Measurements from ENCODE around the gene CACFD1. TPM values are rescaled to one million over a fixed set of nuclear protein-coding genes. Genes with fewer than 3 reads are reported as not detected.

Gene CACFD1
- total RNA-seq, 1 donor from 2014 or later, result 22.3 TPM

DNA sequence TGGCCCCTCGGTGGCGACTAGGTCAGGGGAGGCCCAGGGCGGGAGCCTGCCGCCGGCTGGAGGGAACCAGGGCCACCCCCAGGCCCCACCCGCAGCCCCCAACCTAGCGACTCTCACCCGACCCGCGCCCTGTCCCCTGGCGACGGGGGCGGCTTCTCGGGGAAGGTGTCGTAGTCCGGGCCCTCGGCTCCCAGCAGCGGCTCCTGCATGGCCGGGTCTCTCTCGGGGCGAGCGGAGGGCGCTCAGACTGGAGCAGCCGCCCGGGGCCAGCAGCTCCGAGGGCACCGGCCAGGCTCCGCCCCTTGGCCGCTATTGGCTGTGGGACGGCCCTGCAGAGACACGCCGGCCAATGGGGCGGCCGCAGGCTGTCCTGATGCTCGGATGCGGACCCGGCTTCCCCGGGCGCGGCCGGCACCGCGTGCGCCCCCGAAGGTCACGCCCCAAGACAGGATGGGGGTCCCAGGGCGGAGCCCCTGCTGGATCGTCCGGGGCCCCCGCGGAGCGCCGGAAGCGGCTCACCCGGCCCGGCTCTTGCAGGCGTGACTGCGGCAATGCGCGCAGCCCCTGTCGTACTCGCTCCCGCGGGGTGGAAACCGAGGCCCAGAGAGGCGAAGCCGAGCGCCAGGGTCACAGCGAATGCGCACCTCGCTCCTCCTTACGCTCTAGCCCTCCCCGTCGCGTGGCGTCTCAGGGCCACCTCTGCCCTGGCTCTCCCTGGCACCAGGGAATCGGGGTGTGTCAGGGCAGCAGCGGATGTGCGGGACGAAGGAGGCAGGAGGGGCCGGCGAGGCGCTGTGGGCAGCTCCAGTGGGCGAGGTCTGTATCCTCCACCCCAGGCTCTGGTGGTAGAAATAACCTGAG, 19.3 kb downstream of the CACFD1 start, which contains the start of gene SLC2A6:
Gene SLC2A6, minus strand, starts transcription at position 249 of the 861 bp plus-strand sequence. Its CDS starts 40 bp downstream, at position 209.
- peaks cover 10% of the 10 kb centered on the region for H3K27me3 Mint-ChIP-seq (ENCODE audit: low read depth)
- no peak within 1 kb of the TSS for H3K27ac Mint-ChIP-seq (ENCODE audit: unreplicated experiment)
- H3K4me1 Mint-ChIP-seq (ENCODE audit: low read depth), result peaks cover 8% of the 10 kb centered on the region
- peak within 1 kb of the TSS; percentile 74 for H3K4me3 Mint-ChIP-seq (ENCODE audit: unreplicated experiment)
- no peaks in the 10 kb centered on the region for H3K36me3 Mint-ChIP-seq (ENCODE audit: low read depth)
- TF ChIP-seq, protein P1, sequence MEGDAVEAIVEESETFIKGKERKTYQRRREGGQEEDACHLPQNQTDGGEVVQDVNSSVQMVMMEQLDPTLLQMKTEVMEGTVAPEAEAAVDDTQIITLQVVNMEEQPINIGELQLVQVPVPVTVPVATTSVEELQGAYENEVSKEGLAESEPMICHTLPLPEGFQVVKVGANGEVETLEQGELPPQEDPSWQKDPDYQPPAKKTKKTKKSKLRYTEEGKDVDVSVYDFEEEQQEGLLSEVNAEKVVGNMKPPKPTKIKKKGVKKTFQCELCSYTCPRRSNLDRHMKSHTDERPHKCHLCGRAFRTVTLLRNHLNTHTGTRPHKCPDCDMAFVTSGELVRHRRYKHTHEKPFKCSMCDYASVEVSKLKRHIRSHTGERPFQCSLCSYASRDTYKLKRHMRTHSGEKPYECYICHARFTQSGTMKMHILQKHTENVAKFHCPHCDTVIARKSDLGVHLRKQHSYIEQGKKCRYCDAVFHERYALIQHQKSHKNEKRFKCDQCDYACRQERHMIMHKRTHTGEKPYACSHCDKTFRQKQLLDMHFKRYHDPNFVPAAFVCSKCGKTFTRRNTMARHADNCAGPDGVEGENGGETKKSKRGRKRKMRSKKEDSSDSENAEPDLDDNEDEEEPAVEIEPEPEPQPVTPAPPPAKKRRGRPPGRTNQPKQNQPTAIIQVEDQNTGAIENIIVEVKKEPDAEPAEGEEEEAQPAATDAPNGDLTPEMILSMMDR (IDR thresholded peaks at IDR 0.05), result peak; percentile 7
- no peaks in the 10 kb centered on the region for H3K9me3 Mint-ChIP-seq (ENCODE audit: low read depth)
- peak; percentile 90 for DNase-seq (ENCODE audit: low spot score)

DNA sequence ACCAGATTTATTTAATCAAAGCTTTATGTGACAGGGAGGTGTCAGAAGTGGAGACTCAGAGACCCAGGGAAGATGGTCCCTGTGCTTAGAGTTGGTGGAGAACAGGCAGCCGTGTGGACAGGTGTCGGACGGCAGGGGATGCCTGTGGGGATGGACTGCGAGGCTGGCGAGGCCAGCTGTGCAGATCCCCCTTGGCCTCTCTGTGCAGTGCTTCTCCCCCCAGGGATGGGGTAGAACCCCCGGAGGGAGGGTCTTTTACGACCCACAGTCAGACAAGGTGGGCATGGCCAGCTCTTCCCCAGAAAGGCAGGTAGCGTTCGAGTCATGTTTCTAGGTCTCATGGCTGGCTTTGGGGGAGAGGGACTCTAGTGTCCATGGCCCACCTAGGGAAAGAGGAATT, 23.8 kb downstream of the CACFD1 start:
- DNase-seq (ENCODE audit: low spot score), result peak; percentile 72

DNA sequence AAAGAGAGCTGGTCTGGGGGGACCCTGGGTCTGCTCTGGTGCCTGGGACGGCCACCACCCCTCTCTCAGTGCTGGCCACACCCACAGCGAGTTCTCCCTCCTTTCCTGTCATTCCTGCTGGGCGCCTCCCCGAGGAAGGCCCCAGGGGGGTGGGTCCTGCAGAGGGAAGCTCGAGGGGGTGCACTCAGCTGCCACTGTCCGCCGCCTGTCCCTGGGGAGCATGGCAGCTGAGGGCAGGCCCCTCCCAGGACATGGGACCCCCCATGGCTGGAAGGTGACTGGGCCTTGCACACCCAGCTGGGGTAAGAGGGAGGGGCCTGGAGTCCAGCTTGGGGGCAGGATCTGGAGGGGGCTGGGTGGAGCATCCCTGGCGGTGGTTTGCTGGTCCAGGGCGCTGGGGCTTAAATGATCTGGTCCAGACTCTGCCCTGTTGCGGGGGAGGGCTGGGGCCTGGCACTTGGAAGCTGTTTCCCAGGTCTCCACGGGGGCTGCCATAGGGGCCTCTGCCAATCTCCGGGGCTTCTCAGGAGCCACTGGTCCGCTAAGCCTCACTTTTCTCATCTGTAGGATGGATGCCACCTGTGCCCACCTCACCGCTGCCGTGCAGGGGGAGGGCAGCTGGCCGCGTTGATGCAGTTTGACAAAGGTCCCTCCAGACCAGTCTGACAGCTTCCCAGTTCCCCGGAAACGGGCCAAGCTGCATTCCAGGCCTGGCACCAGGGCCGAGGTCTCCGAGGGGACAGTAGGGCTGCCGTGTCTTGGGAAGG, 25.1 kb downstream of the CACFD1 start:
- Mint-ChIP-seq H3K9me3 (ENCODE audit: low read depth) (no peaks in the 10 kb centered on the region), H3K27ac (ENCODE audit: unreplicated experiment) (no peak overlapping the region), H3K4me1 (ENCODE audit: low read depth) (peaks cover 12% of the 10 kb centered on the region), H3K27me3 (ENCODE audit: low read depth) (peaks cover 10% of the 10 kb centered on the region), H3K36me3 (ENCODE audit: low read depth) (no peaks in the 10 kb centered on the region), H3K4me3 (ENCODE audit: unreplicated experiment) (no peak overlapping the region)
- peak; percentile 83 for DNase-seq (ENCODE audit: low spot score)
- TF ChIP-seq, protein P1 (IDR thresholded peaks at IDR 0.05), result no peak

More for the DNA sequence above, 23.8 kb downstream of the CACFD1 start:
- TF ChIP-seq, protein P1 (IDR thresholded peaks at IDR 0.05), result no peak
- Mint-ChIP-seq H3K4me1 (ENCODE audit: low read depth) (peaks cover 6% of the 10 kb centered on the region), H3K27me3 (ENCODE audit: low read depth) (peaks cover 10% of the 10 kb centered on the region), H3K9me3 (ENCODE audit: low read depth) (no peaks in the 10 kb centered on the region), H3K27ac (ENCODE audit: unreplicated experiment) (no peak overlapping the region), H3K4me3 (ENCODE audit: unreplicated experiment) (no peak overlapping the region), H3K36me3 (ENCODE audit: low read depth) (no peaks in the 10 kb centered on the region)

DNA sequence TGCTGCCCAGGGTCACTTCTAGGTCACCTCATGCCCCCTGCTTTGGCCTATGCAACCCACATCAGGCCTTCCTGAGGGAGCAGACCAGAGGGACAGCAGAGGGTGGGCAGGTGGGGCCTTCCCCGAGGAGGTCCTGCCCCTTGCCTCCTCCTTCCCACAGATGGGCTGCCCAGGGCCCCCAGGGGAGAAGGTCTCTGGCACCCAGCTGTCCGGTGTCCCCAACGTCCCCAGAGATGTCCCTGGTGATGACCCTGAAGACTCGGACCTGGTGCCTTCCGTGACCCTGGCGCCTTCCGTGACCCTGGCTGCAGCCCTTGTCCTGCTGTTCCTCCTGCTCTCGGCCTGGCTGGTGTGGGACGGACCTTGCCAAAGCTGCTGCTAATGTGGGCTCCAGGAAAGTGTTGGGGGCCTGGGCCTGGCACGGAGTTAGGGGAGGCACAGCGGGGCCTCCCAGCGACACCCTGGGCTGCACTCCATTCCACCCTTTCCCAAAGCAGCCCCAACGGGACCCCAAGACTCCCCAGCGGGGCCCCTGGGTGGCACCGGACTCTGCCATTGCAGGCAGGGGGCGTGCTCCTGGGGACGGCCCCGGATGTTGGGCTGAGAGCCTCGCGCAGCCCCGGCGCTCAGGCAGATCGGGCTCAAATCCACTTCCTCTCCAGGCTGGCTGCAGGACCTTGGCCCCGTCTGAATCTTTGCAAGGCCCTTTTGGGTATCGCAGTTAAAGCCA, 25.9 kb downstream of the CACFD1 start:
- no peaks in the 10 kb centered on the region for H3K9me3 Mint-ChIP-seq (ENCODE audit: low read depth)
- H3K36me3 Mint-ChIP-seq (ENCODE audit: low read depth), result no peaks in the 10 kb centered on the region
- H3K27me3 Mint-ChIP-seq (ENCODE audit: low read depth), result peaks cover 10% of the 10 kb centered on the region
- TF ChIP-seq, protein P1 (IDR thresholded peaks at IDR 0.05), result no peak
- DNase-seq (ENCODE audit: low spot score), result peak; percentile 89
- H3K27ac Mint-ChIP-seq (ENCODE audit: unreplicated experiment), result no peak overlapping the region
- peaks cover 12% of the 10 kb centered on the region for H3K4me1 Mint-ChIP-seq (ENCODE audit: low read depth)
- no peak overlapping the region for H3K4me3 Mint-ChIP-seq (ENCODE audit: unreplicated experiment)

DNA sequence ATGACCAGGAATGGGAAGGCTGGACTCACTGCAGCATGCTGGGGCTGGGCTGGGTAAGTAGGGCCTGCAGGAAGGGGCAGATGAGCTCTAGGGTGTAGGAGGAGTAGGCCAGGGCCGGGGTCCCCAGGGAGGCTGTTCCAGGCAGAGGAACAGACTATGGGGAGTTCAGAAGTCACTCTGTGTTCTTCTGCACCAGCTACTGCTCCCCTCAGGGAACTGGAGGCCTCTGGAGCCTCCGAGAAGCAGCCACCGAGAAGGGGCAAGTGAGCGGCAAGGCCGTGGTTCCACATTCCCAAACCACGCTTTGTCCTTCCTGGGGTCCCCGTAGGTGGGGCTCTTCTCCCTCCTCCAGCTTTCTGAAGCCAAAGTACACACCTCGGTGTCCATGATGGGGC, 27.6 kb downstream of the CACFD1 start:
- no peak overlapping the region for H3K4me3 Mint-ChIP-seq (ENCODE audit: unreplicated experiment)
- TF ChIP-seq, protein P1 (IDR thresholded peaks at IDR 0.05), result no peak
- H3K36me3 Mint-ChIP-seq (ENCODE audit: low read depth), result no peaks in the 10 kb centered on the region
- H3K9me3 Mint-ChIP-seq (ENCODE audit: low read depth), result no peaks in the 10 kb centered on the region
- peaks cover 9% of the 10 kb centered on the region for H3K27me3 Mint-ChIP-seq (ENCODE audit: low read depth)
- no peak overlapping the region for H3K27ac Mint-ChIP-seq (ENCODE audit: unreplicated experiment)
- H3K4me1 Mint-ChIP-seq (ENCODE audit: low read depth), result peaks cover 21% of the 10 kb centered on the region
- DNase-seq (ENCODE audit: low spot score), result peak; percentile 52

All from chondrocyte (in vitro differentiated cells).